Muscle of back (tissue), 11 donors: Measurements from ENCODE around the gene ERBB4. TPM values are rescaled to one million over a fixed set of nuclear protein-coding genes. Genes with fewer than 3 reads are reported as not detected.

Source experiments
- DNase-seq, 3 donors: peaks; one replicate each; pipeline versions ENCODE4 v3.0.0 to v3.0.0-alpha.2; 2013
- polyA plus RNA-seq, 10 donors: library from polyadenylated mRNA; unstranded; fragments of 120-200 nt; gene quantifications; one replicate each; pipeline ENCODE4 v1.2.1, GENCODE V29; 2013; ENCODE audit not compliant: insufficient read length in 10 of 10

Gene ERBB4
- polyA plus RNA-seq, 10 donors: 4.4 to 12.2 (median 8.8) TPM

DNA sequence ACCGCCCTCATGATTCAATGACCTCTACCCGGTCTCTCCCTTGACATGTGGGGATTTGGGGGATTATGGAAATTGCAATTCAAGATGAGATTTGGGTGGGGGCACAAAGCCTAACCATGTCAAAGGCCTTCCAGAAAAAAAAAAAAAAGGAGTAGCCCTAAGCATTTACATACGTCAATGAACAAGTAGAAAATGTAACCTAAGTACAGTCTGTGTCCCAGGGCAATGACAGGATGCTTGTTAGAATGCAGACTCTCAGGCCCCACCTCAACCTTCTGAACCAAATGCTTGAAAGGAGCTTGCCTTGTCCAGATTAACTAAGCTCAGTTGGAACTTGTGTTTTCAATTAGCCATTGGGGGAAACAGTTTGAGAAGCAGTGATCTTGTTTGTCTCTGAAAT lies 1180.1 kb downstream of the ERBB4 start:
- no peak for DNase-seq

DNA sequence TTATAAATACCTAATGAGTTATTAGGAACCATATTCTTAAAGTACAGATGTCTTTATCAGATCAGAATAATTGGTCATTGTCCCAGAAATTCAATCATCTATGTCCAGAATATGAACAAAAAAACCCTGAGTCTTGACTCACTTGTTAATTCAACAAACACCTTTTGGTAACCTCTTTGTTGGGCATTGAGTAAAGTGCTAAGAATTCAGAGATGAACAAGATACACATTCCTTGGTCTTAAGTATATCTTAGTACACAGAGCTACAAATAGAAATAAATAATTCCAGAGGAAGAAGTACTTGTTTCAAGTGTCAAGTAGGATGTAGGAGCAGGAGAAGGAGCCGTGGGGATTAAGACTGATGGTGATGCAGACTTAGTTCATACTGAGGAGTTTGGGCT lies 1184.1 kb downstream of the ERBB4 start:
- no peak for DNase-seq

DNA sequence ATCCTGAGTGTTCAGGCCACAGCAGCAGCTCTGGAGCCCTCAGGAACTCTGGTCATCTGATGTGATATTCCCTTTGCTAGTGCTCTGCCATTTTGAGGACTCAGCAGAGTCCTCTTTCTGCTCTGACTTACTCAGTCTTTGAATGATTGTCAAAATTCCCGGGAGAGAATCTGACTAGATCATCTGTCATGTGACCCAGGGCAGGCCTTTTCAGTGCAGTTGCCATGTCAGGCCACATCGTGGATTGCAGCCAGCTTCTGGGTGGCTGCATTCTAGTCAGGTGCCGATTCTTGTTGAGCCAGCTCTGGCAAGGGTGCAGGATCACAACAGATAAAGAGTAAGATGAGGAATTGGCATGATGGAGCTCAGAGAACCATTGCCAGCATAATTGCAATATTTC lies 1186.6 kb downstream of the ERBB4 start:
- peak in 1 of 3 donors; percentile 3 for DNase-seq

DNA sequence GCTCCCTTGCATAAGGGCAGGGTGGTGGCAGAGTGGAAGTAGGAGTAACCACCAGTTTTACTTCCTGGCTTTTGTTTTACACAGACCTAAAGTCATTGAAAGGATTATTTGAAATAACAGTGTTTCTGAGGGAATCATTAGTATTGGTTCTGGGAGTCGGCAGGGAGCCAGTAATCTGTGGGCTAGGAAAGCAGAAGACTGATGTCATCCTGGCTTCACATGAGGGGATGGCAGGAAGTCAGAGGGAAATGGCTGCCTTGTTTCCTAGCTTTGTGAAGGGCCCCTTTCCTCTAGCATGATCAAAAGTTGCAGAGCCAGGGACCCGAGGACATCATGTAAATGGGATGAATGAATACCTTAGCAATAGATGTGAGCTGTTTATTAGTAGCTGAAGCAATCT lies 1189.6 kb downstream of the ERBB4 start:
- DNase-seq: peak in 2 of 3 donors; percentile 36 to 40

DNA sequence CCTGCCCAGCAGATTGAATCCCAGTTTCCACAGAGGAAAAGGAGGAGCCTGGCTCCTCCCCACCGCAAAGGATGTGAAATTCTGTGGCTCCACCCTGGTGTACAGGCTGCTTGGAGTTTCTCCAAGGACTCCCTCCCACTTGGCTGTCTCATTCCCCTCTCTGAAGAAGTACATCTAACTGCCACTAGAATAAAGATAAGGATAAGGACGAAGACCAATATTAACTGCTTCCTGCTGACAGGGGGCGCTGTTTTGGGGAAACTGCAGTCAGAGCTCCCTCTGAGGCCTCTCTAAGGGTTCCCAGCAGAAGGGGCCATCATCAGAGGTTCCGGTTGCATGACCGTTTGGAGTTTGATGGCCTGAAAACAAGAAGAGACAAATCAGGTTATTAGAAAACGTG lies 1191.3 kb downstream of the ERBB4 start:
- DNase-seq: no peak

DNA sequence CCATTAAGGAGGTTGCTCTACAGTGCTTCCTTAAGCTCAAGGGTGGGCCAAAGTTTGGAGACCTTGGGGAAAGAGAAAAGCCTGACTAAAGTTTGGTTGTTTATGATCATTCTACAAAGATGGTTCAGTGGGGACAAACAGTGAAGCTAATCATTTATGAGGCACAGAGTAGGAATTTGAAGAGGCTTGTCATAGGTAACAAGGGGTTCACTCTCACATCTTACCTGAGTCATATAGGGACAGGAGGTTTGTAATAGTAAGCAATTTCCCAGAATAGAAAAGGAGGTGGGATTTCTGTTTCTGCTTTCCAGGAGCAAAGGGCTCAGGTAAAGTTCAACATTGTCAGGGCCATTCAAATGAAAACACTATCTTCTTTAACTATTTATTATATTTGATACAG lies 1194.3 kb downstream of the ERBB4 start:
- DNase-seq: no peak

DNA sequence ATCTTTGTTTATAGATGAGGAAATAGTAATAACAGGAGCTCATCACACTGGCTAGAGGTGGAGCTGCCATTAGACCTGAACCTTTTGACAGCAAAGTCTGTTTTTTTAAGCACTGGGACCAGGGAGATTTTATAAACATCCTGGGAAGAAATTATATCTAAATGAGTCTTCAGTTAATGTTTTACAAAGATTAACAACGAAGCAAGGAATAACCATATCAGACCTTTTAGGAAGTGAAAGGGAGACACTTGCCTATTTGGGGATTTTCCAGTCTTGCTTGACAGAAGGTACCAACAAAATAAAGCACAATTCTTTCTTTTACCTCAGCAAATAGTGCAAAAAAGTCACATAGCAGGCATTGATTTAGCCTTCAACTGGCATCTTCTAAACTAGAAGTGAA lies 1205.2 kb downstream of the ERBB4 start:
- no peak for DNase-seq

DNA sequence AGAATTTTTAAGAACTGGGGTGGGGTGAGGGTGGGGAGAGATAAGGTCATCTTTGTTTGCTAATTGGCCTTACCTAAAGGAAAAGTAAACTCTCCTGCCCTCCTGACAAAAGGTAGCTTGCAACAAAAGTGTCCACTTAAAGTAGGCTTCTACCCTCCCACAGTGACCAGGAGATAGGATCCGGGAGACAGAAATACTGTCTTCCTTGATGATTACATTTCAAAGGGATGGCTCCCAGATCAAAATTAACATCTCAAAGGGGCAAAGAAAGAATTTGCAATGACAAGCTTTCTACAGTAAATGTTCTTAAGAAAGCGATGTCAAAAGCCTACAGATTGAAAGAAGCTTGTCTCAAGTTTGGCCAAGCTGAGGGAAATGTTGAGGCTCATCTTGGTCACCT lies 1206.9 kb downstream of the ERBB4 start:
- no peak for DNase-seq

DNA sequence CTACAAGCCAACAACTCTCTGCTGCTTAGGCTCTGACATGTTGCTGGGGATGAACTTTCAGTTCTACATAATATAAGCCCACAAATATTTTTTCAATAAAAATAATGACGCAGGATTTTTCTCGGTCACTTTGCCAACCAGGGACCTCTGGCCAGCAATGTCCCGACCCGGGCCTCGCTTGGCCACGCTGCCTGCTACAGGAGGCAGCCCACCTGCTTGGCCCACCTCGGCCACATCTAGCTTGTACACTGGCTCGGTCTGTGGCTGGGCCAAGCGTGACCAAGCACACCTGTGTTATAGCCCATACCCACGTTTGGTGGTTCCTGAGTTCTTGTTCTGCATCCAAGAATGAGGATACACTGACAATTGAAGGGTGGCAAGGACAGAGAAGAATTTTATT lies 1208.7 kb downstream of the ERBB4 start:
- no peak for DNase-seq

DNA sequence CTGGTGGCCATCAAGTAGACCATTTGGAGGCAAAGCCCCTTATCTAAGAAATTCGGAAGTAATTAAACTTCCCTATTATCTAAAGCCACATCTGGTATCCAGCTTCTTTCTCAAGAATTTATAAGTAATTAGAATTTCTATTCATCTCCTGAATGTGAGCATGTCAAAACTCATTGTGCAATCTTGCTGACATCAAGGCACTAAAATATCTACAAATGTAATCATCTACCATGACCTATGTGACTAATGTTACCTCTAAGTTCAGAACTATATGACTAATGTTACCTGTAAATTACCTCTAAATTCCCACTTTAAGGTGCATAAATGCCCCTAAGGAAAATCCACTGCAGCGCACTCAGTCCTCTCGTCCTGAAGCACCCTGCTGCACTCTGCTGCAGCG lies 1209.2 kb downstream of the ERBB4 start:
- no peak for DNase-seq

DNA sequence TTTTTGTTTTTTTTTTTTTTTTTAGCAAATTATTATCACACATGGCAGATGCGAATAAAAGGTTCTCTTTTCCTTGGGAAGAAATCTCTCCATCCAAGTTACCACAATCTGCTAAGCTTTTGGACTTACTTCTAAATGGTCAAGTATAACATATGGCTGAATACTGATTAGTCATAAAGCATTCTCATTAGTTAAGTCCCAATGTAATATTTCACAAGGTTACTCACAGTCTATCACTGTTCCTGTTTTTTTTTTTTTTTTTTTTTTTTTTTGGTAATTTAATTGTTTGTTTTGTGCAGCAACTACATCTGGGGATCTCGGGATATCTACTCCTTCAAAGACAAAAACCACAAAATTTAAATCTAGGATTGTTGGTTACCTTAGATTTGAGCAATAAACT lies 1210.5 kb downstream of the ERBB4 start:
- no peak for DNase-seq
